Aorta (tissue), 5 donors: Measurements from ENCODE around the gene MEFV. TPM values are rescaled to one million over a fixed set of nuclear protein-coding genes. Genes with fewer than 3 reads are reported as not detected.
"Not testable (repeated sequence)": the region's sequence is repeated elsewhere in the genome, so short reads cannot be mapped to it uniquely, and the experiment has no call there.

ENCODE experiments used
- ATAC-seq: fragments of 200-7000 bp; cut with Tn5 transposase; one replicate; pipeline ENCODE4 v1.9.1; 2022; ENCODE audit warnings: moderate library complexity; ENCODE audit not compliant: low FRiP score
- DNase-seq, 2 donors: peaks; one replicate each; pipeline ENCODE4 v3.0.0-alpha.2; 2020
- H3K27ac ChIP-seq, 2 donors: one replicate each; pipeline ENCODE4 v1.5.1; 2013; ENCODE audit warnings: low read length in 2 of 2, mild to moderate bottlenecking in 2 of 2, moderate library complexity in 2 of 2, control low read depth in 1 of 2, inconsistent platforms in 1 of 2, low read depth in 1 of 2
- H3K27me3 ChIP-seq, 2 donors: one replicate each; pipeline ENCODE4 v1.6.1; 2013; ENCODE audit warnings: control low read depth in 1 of 2, low read length in 1 of 2, mild to moderate bottlenecking in 1 of 2, moderate library complexity in 1 of 2; ENCODE audit not compliant: insufficient read depth in 2 of 2, control insufficient read depth in 1 of 2
- H3K36me3 ChIP-seq, 2 donors: one replicate each; pipeline ENCODE4 v1.6.1; 2013; ENCODE audit warnings: control low read depth in 1 of 2, low read length in 1 of 2, mild to moderate bottlenecking in 1 of 2; ENCODE audit not compliant: insufficient read depth in 2 of 2, control insufficient read depth in 1 of 2
- H3K4me1 ChIP-seq, 2 donors: one replicate each; pipeline ENCODE4 v1.6.1; 2013; ENCODE audit warnings: low read length in 2 of 2, control low read depth in 1 of 2, mild to moderate bottlenecking in 1 of 2, moderate library complexity in 1 of 2; ENCODE audit not compliant: insufficient read depth in 2 of 2, control insufficient read depth in 1 of 2
- H3K4me3 ChIP-seq, 2 donors: one replicate each; pipeline ENCODE4 v1.5.1; 2013; ENCODE audit warnings: low read length in 2 of 2, control low read depth in 1 of 2, mild to moderate bottlenecking in 1 of 2
- H3K9me3 ChIP-seq: one replicate; pipeline ENCODE4 v1.6.1; 2013; ENCODE audit warnings: mild to moderate bottlenecking, low read length; ENCODE audit not compliant: control insufficient read depth
- WGBS, 2 donors: extraction: QIAGEN DNeasy Blood & Tissue Kit; methylation state at CpG; one replicate each; pipeline ENCODE4 v1.1.7; 2013; 5-methylcytosine and 5-hydroxymethylcytosine counted together
- intact Hi-C, 2 donors: fragments of 100-400 bp; cut with DNase I; formaldehyde crosslinking; loops; one replicate each; pipeline versions ENCODE4 v1.14.2 to v1.15.0; 2022
- polyA plus RNA-seq, 2 donors: library from polyadenylated mRNA; stranded (reverse); fragments of 200-250 nt; gene quantifications; one replicate each; pipeline ENCODE4 v1.2.3, GENCODE V29; 2013
- total RNA-seq, 2 donors: library from RNA; stranded (reverse); fragmentation: NEBNext Ultra II Directional; extraction: Animal tissue kit (Norgen Biotek cat#: 25700); gene quantifications; one replicate each; pipeline ENCODE4 v1.2.1, GENCODE V29; 2021
- donor health status: healthy with polysubstance abuse.
- donor health status: Bipolar disorder and iron deficiency.
- donor health status: DM: no; HTN: no; CAD: no.
- donor health status: DM: no; HTN: no; CAD: no.
- donor health status: DM: yes; HTN: yes; CAD: no.

The MEFV gene
- total and polyA plus RNA-seq, 4 donors, result 0.20 to 4.5 (median 2.3) TPM

DNA sequence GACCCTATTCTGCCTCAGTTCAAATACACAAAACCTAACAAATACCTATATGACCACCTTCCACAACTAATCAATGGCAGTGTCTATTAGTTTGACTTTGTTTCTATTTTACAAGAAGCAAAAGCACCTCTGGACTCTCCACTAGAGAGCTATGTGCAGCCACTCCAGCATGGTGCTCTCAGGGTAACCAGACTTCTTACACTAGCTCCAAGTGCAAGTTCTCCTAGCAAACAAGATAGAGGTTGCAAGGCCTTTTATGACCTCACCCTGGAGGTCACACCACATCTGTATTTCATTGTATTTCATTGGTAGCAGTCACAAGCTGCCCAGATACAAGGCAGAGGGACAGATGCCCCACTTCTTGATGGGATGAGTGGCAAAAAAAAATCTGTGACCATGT is 18.5 kb upstream of the MEFV start:
- intact Hi-C loops, result loop anchor here in 1 of 2 donors (5.0 kb wide), 1 partner anchor 43 kb away; no protein-coding TSS in a partner anchor

DNA sequence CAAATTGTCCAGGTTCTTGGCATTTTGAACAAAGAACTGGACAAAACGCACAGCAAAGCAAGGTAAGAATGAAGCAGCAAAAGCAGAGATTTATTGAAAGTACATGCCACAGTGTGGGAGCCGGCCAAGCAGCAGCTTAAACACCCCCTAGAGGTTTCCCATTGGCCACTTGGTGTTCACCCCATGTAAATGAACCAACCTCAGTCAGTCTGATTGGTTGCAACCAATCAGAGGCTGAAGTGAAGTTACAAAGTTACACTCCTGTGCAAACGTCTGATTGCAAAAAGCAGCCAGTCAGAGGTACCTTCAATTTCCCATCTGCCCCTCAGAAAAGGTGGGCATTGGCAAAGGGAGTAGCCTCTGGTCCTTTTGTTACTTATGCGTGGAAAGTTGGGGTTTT is 18.1 kb upstream of the MEFV start:
- DNase-seq, result no peak
- H3K4me1 ChIP-seq, result no peaks in the 10 kb centered on the region
- H3K27me3 ChIP-seq, result no peaks in the 10 kb centered on the region
- no peaks in the 10 kb centered on the region for H3K9me3 ChIP-seq
- no peak overlapping the region for H3K4me3 ChIP-seq
- H3K27ac ChIP-seq, result no peak overlapping the region
- intact Hi-C loops, result no loop called here
- ATAC-seq, result no peak
- H3K36me3 ChIP-seq, result no peaks in the 10 kb centered on the region
- WGBS, 2 donors, result 40 to 42% methylated on average over 4 of the region's 4 CpGs

More for the DNA sequence above, 18.5 kb upstream of the MEFV start:
- DNase-seq (no peak), ATAC-seq (no peak)
- Histone ChIP-seq H3K27me3 (no peaks in the 10 kb centered on the region), H3K9me3 (no peaks in the 10 kb centered on the region), H3K36me3 (no peaks in the 10 kb centered on the region), H3K4me1 (no peaks in the 10 kb centered on the region), H3K4me3 (no peak overlapping the region), H3K27ac (no peak overlapping the region)

DNA sequence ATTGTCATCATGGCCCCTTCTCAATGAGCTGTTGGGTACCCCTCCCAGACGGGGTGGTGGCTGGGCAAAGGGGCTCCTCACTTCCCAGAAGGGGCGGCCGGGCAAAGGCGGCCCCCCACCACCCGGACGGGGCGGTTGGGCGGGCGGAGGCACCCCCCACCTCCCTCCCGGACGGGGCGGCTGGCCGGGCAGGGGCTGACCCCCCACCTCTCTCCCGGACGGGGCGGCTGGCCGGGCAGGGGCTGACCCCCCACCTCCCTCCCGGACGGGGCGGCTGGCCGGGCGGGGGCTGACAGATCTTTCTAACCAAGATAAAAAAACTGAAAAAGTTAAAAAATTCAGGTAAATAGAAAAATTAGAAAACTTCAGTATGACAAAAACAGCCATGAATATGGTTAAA is 14.8 kb upstream of the MEFV start:
- H3K4me1 ChIP-seq, H3K27me3 ChIP-seq, DNase-seq, H3K36me3 ChIP-seq, H3K4me3 ChIP-seq, intact Hi-C loops, H3K27ac ChIP-seq, H3K9me3 ChIP-seq, ATAC-seq: not testable (repeated sequence)
- 91 to 94% methylated on average over 22 of the region's 22 CpGs for WGBS, 2 donors

DNA sequence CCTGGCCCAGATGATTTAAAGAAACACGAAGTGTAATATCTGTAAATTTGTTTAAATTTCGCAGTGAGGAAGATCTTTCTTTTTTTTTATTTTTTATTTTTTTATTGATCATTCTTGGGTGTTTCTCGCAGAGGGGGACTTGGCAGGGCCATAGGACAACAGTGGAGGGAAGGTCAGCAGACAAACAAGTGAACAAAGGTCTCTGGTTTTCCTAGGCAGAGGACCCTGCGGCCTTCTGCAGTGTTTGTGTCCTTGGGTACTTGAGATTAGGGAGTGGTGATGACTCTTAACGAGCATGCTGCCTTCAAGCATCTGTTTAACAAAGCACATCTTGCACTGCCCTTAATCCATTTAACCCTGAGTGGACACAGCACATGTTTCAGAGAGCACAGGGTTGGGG is 14.3 kb upstream of the MEFV start:
- WGBS, 2 donors, result 81 to 82% methylated on average over 5 of the region's 5 CpGs
- intact Hi-C loops, H3K4me3 ChIP-seq, H3K36me3 ChIP-seq, H3K4me1 ChIP-seq, DNase-seq, H3K27me3 ChIP-seq, H3K27ac ChIP-seq, H3K9me3 ChIP-seq, ATAC-seq: not testable (repeated sequence)

DNA sequence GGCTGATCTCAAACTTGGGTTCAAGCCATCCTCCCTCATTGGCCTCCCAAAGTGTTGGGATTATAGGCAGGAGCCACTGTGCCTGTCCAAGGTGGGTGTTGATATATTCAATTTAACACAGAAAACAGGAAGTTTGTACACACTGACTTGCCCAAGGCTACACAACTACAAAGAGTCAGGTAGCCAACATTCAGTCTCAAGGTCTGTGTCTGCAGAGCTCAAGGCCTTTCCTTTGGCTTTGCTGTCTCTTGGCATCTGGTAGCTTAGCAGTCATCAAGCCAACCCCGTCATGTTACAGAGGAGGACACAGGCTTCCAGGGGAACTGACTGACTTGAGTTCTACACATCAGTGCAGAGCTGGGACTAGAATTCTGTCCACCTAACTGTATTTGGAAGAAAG is 11.9 kb upstream of the MEFV start:
- WGBS, 2 donors, result 32 to 38% methylated on average over 1 of the region's 1 CpG
- no peak overlapping the region for H3K27ac ChIP-seq
- no peak for ATAC-seq
- intact Hi-C loops, result no loop called here
- no peaks in the 10 kb centered on the region for H3K4me1 ChIP-seq
- H3K27me3 ChIP-seq, result no peaks in the 10 kb centered on the region
- DNase-seq, result no peak
- H3K9me3 ChIP-seq, result no peaks in the 10 kb centered on the region
- H3K4me3 ChIP-seq, result no peak overlapping the region
- peaks cover 0 to 3% of the 10 kb centered on the region in 2 donors for H3K36me3 ChIP-seq

DNA sequence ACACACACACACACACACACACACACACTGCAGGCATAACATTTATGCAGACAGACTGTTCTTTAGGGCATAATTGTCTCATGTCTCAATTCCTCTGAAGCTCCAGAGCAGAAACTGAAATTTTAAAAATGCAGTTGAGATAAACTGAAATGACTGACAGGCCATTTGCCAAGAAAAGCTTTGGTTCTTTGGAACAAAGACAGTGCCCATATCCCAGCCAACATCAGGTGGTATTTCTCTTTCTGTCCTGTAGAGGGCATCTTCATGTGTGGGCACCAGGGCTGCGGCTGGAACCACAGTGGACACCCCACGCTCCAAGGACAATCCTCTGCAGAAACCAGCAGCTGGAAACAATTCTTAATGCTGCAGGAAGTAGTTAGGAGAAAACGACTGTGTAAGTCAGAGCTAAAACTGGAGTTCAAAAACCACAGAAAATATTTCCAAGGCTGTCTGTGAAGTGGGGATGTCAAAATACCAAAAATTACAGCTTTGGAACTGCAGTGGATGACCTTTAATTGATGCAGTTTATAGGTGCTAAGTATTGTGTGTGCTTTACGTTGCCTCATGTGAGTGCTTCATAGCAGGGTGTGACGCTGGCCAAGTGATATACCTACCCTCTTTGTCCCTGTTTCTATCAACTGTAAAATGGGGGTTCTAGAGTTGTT is 10.6 kb upstream of the MEFV start:
- no peaks in the 10 kb centered on the region for H3K9me3 ChIP-seq
- WGBS, 2 donors, result 28 to 30% methylated on average over 5 of the region's 5 CpGs

DNA sequence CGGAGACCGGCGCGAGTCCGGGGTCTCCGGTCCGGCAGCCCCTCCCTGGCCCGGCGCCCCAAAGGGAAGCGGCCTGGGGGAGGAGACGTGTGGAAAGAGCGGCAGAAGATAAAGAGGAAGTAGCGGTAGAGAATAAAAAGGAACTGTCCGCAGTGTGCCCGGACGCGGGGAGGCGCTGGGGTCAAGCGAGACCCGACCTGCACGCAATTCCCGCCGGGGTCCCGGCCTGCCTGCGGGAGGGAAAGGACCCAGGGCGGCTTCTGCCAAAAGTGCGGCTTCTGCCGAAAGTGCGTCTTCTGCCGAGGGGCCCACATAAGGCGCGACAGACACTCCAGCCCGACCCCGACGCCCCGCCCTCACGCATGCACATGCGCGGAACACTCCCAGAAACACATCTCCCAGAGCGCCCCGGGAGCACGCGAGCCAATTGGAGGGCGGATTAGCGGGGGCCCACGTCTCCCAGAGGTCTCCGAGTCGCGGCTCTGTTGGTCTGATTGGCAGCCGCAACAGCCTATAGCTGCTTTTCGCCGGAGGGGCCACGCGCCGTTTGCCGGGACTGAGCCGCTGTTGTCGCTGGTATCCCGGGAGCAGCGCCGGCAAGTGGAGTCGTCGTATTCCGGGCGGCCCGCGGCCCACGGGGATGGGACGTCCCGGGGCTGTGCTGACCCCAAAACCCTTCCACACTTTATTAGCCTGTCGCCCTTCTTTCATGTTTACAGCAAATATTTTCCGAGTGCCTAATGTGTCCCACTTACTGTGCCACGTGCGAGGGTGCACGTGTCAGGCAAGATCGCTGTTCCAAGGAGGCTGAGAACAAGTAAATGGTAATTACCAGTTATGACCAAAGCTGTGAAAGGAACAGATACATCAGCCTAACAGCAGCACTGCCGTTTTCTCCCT is 8.0 kb upstream of the MEFV start:
- Histone ChIP-seq H3K9me3 (no peaks in the 10 kb centered on the region), H3K36me3 (peaks cover 0 to 3% of the 10 kb centered on the region in 2 donors), H3K4me1 (no peaks in the 10 kb centered on the region), H3K27me3 (no peaks in the 10 kb centered on the region), H3K4me3 (peak overlapping the region; percentile 60 to 81), H3K27ac (peak overlapping the region; percentile 47 to 87)
- intact Hi-C loops, result no loop called here
- ATAC-seq, result peak; percentile 97
- peak; percentile 99 for DNase-seq
- WGBS, 2 donors, result 1% methylated on average over 68 to 77 of the region's 77 CpGs

More for the DNA sequence above, 10.6 kb upstream of the MEFV start:
- ATAC-seq (no peak), DNase-seq (peak in 1 of 2 donors; percentile 66)
- Histone ChIP-seq H3K36me3 (peaks cover 0 to 3% of the 10 kb centered on the region in 2 donors), H3K4me3 (no peak overlapping the region), H3K4me1 (no peaks in the 10 kb centered on the region), H3K27ac (no peak overlapping the region), H3K27me3 (no peaks in the 10 kb centered on the region)
- intact Hi-C loops, result loop anchor here in 1 of 2 donors (2.0 kb wide), 1 partner anchor 16 kb away; the partner anchor contains the start of gene ZNF263

DNA sequence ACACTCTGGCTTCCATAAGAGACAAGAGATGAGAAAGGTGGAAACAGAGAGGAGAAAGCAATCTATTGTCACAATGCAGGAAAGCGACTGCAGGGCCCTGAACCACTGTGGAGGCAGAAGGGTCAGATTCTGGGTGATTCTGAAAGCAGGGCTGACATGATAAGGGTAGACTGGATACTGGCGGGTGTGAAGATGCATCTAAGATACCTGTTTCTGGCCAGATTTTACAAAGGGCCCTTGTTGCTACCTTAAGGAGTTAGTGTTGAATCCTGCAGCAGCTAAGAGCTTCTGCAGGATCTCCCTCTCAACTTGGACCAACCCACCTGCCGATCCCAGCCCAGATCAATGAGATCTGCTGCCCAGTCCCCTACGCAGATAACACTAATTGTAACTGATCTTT is 6.1 kb upstream of the MEFV start:
- DNase-seq (no peak), ATAC-seq (no peak)
- Histone ChIP-seq H3K27me3 (no peaks in the 10 kb centered on the region), H3K27ac (no peak overlapping the region), H3K9me3 (no peaks in the 10 kb centered on the region), H3K4me1 (no peaks in the 10 kb centered on the region), H3K36me3 (no peaks in the 10 kb centered on the region), H3K4me3 (no peak overlapping the region)
- intact Hi-C loops, result no loop called here
- 94 to 99% methylated on average over 4 of the region's 4 CpGs for WGBS, 2 donors
